Left ventricle myocardium inferior (tissue), 1 donor: ENCODE measurements around the gene BCL2L13. TPM values are rescaled to one million over a fixed set of nuclear protein-coding genes. Genes with fewer than 3 reads are reported as not detected.

ENCODE experiments used
- DNase-seq: peaks from one replicate; pipeline ENCODE4 v3.0.0-alpha.2; 2020
- H3K27ac ChIP-seq: fragments of 200-600 bp; replicated peaks from 2 replicates; pipeline ENCODE4 v1.8.0; 2021
- H3K27me3 ChIP-seq: fragments of 200-600 bp; 2 replicates; pipeline ENCODE4 v1.8.0; 2021; ENCODE audit warnings: low read depth
- H3K36me3 ChIP-seq: fragments of 200-600 bp; 2 replicates; pipeline ENCODE4 v1.8.0; 2021
- H3K4me1 ChIP-seq: fragments of 200-600 bp; 2 replicates; pipeline ENCODE4 v1.8.0; 2021
- H3K4me3 ChIP-seq: fragments of 200-600 bp; 2 replicates; pipeline ENCODE4 v1.8.0; 2021; ENCODE audit warnings: mild to moderate bottlenecking, moderate library complexity
- H3K9me3 ChIP-seq: fragments of 200-600 bp; replicated peaks from 2 replicates; pipeline ENCODE4 v1.8.0; 2021
- intact Hi-C: fragments of 100-400 bp; cut with micrococcal nuclease; formaldehyde crosslinking; loops from one replicate; pipeline ENCODE4 v1.11.0; 2022
- total RNA-seq: library from RNA; stranded (reverse); fragmentation: NEBNext Ultra II Directional; extraction: Animal tissue kit (Norgen Biotek cat#: 25700); gene quantifications from one replicate; pipeline ENCODE4 v1.2.1, GENCODE V29; 2021
- TF ChIP-seq, protein P1 (sequence below): fragments of 200-600 bp; IDR thresholded peaks from 2 replicates; pipeline ENCODE4 v1.8.0; 2021; ENCODE audit warnings: antibody characterized with exemption, mild to moderate bottlenecking, borderline replicate concordance
- donor health status: DM: no; HTN: yes; CAD: no; lungs with severe emphysema.

Gene BCL2L13
- total RNA-seq, 1 donor from 2014 or later, result 111 TPM

DNA sequence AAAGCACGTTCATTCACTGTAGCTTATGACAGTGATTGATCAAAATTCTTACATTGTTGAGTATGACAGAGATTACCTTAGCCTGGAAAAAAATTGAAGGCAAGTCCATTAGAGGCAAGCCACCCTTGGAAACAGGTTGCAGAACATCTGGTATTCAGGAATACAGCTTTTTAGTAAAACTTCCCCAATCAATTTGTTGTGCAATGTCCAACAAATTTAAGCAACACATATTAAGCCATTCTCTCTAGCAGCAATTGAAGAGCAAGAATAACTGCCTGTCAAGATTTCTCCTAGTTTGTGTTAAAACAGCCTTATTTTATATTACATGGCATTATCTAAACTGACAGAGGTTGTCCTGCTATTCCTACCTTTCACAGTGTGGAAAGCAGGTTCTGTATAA, 37.0 kb downstream of the BCL2L13 start:
- H3K36me3 ChIP-seq, result peaks cover 4% of the 10 kb centered on the region
- H3K4me1 ChIP-seq, result peaks cover 47% of the 10 kb centered on the region
- H3K27me3 ChIP-seq, result no peaks in the 10 kb centered on the region
- TF ChIP-seq, protein P1, sequence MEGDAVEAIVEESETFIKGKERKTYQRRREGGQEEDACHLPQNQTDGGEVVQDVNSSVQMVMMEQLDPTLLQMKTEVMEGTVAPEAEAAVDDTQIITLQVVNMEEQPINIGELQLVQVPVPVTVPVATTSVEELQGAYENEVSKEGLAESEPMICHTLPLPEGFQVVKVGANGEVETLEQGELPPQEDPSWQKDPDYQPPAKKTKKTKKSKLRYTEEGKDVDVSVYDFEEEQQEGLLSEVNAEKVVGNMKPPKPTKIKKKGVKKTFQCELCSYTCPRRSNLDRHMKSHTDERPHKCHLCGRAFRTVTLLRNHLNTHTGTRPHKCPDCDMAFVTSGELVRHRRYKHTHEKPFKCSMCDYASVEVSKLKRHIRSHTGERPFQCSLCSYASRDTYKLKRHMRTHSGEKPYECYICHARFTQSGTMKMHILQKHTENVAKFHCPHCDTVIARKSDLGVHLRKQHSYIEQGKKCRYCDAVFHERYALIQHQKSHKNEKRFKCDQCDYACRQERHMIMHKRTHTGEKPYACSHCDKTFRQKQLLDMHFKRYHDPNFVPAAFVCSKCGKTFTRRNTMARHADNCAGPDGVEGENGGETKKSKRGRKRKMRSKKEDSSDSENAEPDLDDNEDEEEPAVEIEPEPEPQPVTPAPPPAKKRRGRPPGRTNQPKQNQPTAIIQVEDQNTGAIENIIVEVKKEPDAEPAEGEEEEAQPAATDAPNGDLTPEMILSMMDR, result no peak
- H3K4me3 ChIP-seq, result no peak overlapping the region
- H3K9me3 ChIP-seq, result no peaks in the 10 kb centered on the region
- H3K27ac ChIP-seq, result no peak overlapping the region
- intact Hi-C loops, result no loop called here
- no peak for DNase-seq

DNA sequence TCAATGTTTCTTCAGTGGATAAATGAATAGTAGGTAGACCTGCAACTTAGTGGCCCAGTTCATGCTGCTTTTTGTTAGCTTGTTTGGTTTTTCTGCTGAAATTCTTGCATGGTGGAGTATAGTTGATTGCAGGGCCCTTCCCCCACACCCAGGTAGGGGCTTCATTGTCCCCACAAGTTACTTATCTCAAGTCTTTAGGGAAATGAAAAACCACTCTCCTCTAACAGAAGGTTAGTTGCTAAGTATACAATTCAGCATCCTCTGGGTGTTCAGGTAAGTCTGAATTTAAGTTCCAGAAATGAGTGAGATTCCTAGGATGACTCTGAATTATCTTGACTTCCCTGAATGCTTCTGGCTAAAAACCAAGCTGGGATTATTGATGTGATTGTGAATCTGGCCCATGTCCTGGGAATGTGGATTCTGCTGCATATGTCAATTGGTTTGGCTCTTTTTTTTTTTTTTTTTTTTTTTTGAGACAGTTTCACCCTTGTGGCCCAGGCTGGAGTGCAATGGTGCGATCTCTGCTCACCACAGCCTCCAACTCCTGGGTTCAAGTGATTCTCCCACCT, 40.3 kb downstream of the BCL2L13 start:
- DNase-seq, result no peak
- Histone ChIP-seq H3K9me3 (no peaks in the 10 kb centered on the region), H3K4me3 (no peak overlapping the region), H3K27me3 (no peaks in the 10 kb centered on the region), H3K36me3 (peaks cover 1% of the 10 kb centered on the region), H3K27ac (no peak overlapping the region), H3K4me1 (peaks cover 39% of the 10 kb centered on the region)
- TF ChIP-seq, protein P1, result no peak
- intact Hi-C loops, result no loop called here

DNA sequence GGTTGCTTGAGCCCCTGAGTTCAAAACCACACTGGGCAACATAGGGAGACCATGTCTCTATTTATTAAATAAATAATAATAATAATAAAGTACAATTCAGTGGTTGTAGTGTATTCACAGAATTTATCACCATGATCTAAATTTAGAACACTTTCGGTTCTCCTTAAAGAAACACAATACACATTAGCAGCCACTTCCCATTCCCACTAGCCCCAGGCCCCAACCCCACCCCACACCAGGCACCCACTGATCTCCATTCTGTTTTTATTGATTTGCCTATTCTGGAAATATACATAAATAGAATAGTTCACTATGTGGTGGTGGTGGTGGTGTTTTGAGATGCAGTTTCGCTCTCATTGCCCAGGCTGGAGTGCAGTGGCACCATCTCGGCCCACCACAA, 45.7 kb downstream of the BCL2L13 start:
- Histone ChIP-seq H3K9me3 (no peaks in the 10 kb centered on the region), H3K4me1 (peaks cover 26% of the 10 kb centered on the region), H3K4me3 (no peak overlapping the region), H3K36me3 (peaks cover 29% of the 10 kb centered on the region), H3K27ac (no peak overlapping the region), H3K27me3 (no peaks in the 10 kb centered on the region)
- intact Hi-C loops, result no loop called here
- DNase-seq, result no peak
- TF ChIP-seq, protein P1, result no peak

DNA sequence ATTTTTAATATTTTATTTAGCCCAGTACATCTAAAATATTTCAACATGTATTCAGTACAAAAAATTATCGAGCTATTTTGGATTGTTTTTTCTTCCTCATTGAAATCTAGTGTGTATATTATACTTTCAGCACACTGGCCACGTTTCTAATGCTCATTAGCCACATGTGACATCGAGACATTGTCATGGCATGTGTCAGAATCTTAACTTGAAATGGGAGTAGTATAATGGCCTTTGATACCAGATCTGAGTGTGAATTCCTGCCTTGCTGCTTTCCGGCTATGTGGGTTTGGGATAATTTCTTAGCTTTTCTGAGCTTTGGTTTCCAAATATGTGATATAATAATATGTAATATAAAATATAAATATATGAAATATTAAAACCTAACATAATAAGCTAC, 54.3 kb downstream of the BCL2L13 start:
- peaks cover 21% of the 10 kb centered on the region for H3K4me1 ChIP-seq
- DNase-seq, result no peak
- TF ChIP-seq, protein P1, result no peak
- peaks cover 38% of the 10 kb centered on the region for H3K36me3 ChIP-seq
- intact Hi-C loops, result no loop called here
- no peak overlapping the region for H3K27ac ChIP-seq
- H3K9me3 ChIP-seq, result no peaks in the 10 kb centered on the region
- H3K4me3 ChIP-seq, result no peak overlapping the region
- no peaks in the 10 kb centered on the region for H3K27me3 ChIP-seq

DNA sequence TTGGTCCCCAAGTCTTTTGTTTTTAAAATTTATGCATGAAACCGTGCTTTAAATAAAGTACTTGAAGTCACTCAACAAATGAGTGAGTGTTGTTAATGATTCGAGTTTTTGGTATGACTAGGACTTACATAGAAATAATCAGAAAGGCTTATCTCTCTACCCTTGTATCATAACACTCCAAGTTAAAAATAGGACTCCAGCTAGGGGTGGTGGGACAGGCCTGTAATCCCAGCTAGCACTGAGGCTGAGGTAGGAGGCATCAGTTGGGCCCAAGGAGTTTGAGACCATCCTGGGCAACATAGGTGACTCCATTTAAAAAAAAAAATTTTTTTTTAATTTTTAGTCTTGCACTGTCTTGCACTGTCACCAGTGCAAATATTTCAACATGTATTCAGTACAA, 55.6 kb downstream of the BCL2L13 start:
- intact Hi-C loops, result no loop called here
- peaks cover 34% of the 10 kb centered on the region for H3K36me3 ChIP-seq
- H3K27me3 ChIP-seq, result no peaks in the 10 kb centered on the region
- H3K9me3 ChIP-seq, result no peaks in the 10 kb centered on the region
- peaks cover 21% of the 10 kb centered on the region for H3K4me1 ChIP-seq
- TF ChIP-seq, protein P1, result no peak
- DNase-seq, result no peak
- H3K27ac ChIP-seq, result no peak overlapping the region
- H3K4me3 ChIP-seq, result no peak overlapping the region
